HG02571 (cell line): ENCODE results near the gene CERK.

Experiments
- ATAC-seq: cut with Tn5 transposase; IDR thresholded peaks from one replicate; pipeline ENCODE4 v1.9.1; 2021; ENCODE audit warnings: mild to moderate bottlenecking, moderate library complexity; ENCODE audit not compliant: unreplicated experiment

The CERK gene

DNA sequence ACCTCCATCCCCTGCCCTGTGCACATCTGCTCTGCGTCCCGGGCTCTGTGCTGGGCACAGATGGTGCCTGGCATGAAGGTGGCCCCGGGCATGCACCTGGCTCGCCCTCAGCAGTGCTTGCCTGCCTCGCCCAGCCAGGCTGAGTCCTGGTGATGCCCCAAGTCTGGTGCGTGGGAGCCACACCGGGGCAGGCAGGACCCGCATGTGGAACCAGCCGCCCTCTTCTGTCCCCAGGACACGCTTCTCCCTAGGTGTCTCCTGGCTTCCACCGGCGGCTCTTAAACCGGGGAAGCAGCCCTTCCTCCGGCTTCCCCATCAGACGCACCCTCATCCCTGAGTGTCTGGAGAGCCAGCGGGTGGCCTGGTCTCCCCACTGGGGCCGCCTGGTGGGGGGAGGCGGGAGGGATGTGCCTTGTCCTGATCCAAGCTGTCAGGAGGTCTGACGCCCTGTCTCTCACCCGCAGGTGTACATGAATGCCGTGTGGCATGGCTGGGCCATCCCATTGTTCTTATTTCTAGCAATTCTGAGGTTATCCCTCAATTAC, 72.8 kb downstream of the CERK start:
- no peak for ATAC-seq

DNA sequence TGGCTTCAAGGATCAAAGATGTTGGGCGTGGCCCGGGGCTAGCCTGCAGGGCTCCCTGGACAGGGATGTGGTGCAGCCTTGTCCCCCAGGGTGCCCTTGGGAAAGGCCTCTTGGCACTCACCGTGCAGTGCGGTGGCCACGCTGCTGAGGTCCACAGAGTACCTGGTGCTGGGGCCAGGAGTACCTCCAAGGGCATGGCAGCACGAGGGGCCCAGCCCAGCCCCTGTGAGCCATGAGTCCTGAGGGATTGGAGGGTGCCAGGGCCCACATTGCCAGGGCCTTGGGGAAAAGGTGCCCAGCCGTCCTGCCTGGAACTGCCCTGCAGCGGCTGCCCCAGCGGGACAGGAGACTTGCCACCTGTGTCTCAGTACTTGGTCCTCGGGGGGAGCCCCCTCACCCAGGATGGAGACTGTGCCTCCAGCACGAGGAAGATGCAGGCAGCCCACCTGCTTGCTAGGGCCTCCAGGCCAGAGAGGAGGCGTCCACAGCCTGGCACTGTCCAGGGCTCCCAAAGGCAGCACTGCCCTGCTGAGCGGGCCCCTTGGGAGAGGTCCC, 73.7 kb downstream of the CERK start:
- ATAC-seq, result no peak

DNA sequence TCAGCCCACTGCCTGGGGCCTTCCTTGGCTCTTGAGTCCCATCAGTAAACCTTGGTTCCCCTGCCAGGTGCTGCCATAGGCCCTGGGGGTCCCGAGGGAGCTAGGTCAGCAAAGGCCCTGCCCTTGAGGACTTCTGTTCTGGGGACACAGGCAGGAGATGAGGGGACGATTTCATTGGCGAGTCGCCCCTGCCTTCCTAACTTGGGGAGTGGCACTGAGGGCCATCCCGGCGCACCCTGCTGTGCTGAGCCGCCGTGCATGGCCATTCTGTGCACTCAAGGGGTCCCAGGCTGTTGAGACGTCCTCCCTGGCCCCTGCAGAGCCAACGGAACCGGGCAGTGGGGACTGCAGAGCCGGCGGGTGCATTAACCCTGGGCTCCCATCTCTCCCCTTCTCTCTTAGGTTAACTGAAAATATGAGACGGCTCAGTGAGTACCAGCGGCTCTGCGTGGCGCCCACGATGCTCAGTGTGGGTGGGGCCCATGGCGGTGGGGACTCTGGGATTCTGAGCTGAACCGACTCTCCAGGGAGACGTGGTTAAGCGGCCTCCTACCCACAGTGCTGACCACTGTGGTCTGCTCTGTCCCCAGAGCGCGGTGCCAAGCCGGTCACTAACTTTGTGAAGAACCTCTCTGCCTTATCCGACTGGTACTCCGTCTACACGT, 74.5 kb downstream of the CERK start:
- ATAC-seq, result no peak

DNA sequence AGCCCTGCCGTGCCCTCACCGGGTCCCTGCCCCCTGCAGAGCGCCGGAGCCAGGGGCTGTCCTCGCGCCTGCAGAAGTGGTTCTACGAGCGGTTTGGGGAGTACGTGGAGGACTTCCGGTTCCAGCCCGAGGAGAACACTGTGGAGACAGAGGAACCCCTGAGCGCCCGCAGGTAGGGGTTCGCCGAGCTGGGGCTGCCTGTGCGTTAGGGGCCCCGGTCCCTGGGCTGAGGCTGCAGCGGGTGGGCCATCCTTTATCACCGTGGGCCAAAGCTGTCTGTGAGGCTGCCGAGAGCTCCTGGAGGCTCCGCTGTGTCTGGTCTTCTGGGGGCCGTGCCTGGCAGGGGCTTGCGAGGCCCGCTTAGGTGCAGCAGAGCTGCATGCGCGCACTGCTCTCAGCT, 75.1 kb downstream of the CERK start:
- ATAC-seq, result no peak

DNA sequence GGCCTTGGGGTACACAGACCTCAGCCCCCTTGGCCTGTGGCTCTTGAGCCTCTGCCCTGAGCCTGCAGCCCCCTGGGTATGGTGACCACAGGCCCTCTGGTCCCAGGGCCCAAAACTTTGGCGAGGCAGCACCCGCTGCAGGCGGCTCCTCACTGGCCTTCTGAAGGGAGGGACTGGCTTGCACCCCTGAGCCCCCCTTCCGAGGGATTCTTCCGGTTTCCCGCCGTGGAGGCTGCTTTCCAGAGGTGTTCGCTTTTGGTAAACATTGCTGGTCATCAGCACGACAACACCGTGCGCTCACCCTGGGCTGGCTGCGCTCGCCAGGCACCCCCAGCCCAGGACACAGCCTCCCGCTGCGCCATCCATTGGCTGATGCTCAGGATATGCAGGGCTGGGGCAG, 75.8 kb downstream of the CERK start:
- ATAC-seq, result no peak

DNA sequence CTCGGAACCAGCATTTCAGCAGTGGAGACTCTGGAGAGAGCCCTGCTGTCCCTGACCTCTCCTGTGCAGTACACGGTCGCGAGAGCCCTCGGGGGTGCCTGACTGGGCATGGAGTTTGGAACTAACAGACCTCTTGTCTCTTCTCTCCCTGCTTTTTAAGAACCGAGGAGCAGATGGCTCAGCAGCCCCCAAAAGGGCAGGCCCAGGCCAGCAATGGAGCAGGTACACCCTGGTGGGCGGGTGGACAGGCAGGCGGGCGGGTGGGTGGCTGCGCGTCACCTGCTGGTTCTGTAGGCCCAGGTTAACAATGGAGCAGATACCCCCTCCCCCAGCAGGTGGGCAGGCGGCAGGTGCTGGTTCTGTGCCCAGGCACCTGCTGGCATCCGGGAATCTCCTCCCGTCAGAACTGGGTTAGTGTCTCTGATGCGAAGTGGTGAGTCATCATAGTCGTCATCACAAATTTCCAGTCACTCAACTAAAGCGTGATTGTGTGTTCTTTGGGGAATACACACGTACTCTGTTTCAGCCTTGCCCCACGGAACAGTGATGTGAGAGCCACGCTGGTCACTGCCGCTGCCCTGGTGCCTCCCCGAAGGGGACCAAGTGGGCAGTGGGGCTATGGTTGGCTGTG, 76.7 kb downstream of the CERK start:
- ATAC-seq, result no peak

DNA sequence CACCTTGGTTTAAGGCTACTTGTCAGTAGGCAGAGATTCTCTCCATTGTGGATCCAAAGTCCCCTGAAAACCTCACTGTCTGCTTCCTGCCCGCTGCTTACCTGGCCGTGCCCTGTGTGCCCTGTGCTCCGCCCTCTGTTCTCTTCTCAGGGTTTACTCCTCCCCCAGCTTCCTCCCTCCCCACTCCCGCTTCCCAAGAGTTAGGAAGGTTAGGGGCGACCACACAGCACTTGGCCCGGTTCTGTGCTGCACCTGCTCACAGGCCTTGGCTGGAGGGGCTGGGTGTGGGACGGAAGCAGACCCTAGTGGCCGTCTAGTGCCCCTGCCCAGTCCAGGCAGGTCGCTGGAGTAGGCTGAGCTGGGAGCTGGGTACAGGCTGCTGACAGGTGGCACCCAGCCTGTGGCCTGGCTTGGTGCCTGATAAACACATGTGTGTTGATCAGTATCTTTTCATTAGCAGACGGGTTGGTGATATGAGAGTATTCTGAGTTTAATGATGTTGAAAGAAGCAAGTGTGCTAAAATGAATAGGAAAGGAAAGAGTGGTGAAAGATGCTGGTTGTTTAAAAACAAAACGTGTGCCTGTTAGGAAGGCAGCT, 77.3 kb downstream of the CERK start:
- ATAC-seq, result no peak

DNA sequence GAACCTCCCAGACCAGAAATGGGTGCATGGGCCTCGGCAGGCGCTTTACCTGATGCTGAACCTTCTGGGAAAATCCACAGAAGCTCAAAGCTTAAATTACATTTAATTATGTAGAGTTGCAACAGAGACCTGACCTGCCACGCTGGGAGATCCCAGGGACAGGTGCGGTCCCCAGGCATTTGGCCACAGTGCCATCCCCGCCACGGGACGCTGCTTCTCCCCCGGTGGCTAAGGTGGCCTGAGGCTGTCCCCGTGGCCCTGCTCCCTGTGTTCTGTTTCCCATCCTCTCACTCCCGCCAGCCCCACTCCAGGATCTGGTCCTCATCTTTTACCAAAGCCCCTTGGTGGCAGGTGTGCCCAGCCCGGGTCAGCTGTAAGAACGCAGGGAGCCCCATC, 78.3 kb downstream of the CERK start:
- ATAC-seq, result no peak

DNA sequence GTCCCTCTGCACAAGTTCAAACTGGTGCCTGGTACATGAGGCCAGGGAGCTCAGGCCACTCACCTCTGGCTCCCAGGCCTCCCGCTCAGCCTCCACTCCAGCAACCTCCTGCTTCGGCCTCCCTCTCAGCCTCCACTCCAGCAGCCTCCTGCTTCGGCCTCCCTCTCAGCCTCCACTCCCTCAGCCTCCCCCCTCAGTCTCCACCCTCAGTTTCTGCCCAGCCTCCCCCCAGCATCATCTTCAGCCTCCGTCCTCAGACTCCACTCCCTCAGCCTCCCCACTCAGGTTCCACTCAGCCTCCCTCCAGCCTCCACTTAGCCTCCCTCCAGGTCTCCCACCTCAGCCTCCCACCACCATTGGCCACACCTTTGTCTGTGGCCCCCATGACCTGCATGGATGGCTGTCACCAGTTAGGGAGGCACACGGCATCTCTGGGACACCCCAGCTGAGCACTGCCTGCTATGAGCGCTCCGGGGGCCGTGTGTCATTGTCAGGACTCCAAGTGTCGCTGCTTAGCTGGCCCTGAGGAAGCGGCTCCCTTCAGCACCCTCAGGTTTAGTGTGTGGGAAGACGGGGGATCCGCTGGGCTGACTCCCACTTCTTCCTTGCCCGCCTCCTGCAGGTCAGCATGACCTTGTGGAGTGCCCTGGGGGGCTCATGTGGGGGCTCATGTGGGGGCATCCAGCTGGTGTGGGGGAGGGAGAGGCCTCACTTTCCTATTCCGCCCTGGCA, 78.8 kb downstream of the CERK start:
- ATAC-seq, result no peak

DNA sequence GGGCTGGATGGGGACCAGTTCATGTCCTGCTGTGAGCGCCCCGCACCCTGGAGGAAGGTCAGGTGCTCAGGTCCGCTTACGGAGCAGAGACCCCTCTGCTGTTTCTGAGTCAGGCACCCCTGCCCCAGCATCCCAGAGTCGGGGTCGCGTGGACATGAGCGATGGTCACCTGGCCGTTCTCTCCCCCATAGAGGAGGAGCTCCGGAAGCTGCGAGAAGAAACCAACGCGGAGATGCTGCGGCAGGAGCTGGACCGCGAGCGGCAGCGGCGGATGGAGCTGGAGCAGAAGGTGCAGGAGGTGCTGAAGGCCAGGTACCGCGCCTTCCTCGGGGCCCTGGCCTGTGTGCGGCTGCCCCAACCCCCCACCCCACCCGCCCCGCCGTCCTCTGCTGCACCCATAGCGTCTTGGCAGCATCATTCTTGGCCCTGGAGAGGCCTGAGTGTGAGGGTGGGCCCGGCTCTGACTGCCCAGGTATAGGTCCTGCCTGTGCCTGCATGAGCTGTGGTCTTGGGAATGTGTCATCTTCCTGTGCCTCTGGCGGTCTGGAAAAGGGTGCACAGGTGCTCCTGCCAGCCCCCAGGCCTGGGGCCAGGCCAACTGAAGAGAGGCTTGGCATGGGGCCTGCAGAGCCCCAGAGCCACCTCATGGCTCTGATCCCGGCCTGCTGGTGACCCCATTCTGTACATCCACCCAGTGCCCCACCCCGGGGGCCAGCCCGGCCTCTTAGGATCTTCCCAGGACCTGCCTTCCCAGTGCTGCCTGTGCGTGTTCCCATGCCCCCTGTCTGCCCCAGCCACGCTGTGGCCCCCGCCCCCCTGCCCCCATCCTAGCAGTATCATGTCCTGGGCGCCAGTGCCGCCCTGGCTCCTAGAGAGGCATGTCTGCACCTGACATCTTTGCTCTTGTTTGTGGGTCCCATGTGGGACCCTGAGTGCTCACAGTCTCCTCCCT, 79.8 kb downstream of the CERK start:
- no peak for ATAC-seq

DNA sequence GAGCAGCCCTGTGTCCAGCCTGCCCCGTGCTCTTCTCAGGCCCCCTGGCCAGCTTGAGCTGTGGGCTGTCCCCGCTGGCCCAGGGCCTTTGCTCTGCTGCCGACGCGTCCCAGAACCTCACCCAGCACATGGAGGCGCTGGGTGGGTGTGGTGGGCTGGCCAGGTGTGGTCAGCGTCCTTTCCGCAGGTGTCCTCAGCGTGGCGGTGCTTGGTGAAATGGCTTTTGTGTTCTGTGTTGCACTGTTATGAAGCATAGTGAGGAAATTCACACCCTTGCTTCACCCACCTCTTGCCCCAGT, 80.4 kb downstream of the CERK start:
- ATAC-seq, result no peak

DNA sequence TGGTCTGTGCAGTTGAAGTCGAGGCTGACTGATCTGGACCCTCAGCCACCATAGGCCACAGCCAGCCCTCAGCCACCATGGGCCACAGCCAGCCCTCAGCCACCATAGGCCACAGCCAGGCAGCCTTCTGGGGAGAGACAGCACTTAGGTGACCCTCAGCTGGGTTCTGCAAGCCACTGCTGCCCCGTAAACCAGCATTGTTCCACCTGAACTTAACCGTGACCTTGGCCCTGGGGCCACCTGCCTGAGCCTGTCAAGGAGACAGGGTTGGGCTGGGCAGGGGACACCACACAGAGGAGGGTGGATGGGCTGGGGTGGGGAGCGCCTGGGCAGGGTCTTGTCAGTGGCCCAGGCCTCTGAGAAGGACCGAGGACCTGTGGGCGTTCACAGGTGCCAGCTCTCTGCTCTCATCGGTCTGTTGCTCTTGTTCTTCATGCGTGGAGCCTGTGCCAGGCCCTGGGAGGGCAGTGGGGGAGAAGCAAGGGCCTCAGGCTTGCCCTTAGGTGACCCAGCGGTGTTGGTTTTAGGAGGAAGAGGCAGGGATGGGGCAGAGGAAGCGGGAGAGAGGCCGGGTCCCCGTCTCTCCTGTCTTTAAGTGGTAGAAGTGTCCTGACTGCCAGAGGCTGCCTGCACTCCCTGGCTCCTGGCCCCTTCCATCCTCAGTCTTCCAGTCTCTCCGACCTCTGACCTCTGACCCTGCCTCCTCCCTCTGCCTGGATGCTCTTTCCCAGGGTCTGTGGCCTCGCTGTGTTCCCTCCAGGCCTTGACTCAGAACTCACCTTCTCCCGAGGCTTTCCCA, 81.0 kb downstream of the CERK start:
- ATAC-seq, result no peak

DNA sequence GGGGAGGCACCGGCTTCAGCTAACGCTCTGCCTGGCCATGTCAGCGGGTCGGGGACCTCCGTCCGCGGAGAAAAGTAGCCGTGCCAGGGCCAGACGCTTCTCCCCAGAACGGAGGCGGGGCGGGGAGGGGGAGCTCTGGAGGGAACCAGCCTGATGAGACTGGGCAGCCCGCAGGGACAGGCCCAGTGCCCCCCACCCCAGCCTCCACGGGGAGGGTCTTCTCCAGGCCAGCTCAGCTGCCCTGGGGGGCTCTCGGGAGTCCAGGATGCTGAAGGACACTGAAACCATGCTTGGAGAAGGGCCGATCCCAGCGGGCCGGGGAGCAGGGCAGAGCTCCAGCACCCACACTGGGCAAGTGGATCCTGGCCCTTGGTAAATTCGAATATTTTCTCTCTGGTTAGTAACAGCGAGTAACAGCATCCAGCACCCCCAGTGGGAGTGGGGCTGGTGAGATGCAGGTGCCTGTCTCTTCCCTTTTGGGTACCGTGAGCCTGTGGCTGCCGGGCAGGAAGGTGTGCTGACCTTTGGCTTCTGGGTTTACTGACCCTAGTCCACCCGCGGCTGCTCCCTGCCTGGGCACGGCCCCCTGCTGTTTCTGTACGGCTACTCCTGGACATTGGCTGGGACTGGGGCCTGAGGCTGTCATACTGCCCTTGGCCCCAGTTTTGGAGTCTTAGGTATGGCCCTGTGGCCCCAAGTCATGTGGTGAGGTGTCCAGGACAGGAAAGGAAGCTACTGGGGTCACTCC, 82.0 kb downstream of the CERK start:
- ATAC-seq, result no peak

DNA sequence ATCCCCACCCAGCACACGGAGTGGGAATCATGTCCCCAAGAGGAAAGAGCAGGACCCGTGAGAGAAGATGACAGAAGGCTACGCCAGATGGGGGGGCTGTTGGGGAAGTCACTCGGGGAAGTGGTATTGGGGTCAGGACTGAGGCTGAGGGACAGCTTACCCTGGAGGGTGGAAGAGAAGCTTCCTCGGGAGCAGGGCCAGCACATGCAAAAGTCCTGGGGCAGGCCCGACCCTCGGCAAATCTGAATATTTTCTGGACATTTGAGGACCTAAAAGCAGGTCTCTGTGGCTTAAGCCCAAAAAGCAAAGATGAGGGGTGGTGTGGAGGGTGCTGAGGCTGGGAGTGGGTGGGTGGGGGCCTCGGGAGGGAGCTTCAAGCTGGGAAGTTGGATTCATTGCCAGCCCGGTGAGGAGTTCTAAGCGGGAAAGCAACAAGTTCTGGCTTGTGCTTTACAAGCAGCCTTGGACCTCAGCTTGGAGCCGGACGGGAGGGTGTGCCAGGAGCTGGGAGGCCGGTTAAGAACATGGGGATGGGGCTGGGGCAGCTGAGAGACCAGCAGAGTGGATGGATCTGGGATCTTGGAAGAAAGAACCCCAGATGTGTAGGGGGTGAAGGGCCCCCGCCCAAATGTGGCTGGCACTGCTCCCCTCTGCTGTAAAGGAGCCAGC, 83.0 kb downstream of the CERK start:
- ATAC-seq, result no peak

DNA sequence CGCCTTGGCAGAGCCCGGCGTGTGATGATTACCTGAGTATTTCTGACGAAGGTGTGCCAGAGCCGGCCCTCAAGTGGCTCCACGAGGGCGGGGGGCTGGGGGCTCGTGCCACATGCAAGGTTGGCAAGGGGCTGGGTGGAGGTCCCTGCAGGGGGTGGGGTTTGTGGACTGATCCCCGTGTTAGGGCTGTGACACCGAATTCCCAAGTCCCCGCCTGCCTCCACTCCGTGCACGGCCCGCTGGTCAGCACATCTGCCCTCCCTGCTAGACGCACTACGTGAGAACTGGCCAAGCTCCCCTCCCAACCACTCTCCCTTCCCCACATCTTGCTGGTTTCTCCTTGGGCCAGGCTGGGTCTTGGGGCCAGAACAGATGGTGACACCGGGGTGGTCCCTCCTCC, 83.6 kb downstream of the CERK start:
- ATAC-seq, result no peak

DNA sequence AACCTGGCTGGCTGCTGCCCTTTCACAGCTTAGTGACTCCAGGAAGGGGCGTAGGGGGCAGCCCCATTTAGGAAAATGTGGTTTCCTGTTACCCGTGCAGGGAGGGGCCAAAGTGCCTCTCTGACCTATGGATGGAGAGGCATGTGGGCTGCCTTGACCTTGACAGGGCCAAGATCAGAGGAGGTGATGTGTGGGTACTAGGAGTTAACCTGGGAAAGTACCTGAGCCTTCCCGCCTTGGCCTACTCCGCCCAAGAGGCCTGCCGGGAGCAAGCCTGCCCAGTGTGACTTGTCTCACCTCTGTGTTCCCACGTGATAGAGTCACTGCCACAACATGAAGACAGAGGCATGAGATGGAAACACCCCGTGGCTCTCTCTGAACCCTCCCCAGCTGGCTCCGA, 84.5 kb downstream of the CERK start:
- ATAC-seq, result no peak

DNA sequence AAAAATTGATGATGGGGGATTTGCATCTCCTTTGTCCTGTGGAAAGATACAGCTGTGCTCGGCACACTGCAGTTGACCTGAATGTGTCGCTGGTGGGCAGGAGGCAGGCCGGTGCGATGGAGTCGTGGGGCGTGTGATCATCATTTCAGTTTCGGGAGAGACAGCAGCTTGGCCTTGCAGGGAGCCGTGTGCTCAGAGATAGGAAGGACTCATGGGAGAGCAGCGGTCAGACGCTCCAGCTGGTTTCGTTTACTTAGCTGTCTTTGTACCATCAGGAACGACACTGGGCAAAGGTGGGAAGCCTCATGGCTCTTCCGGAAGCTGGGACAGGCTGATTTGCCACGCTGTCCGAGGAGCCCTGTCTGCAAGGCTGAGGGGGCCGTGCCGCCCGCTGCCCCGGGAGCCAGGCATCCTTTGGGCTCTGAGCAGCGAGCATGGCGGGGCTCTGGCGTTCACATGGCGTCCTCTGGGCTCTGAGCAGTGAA, 85.2 kb downstream of the CERK start:
- ATAC-seq, result no peak
